Fibroblast of villous mesenchyme (primary cell): Measurements from ENCODE around the gene CCBE1. TPM values are rescaled to one million over a fixed set of nuclear protein-coding genes. Genes with fewer than 3 reads are reported as not detected.
A peak's percentile ranks its signal among the peaks of the same experiment; 100 is the strongest.
"Not testable (repeated sequence)": the region's sequence is repeated elsewhere in the genome, so short reads cannot be mapped to it uniquely, and the experiment has no call there.

Source experiments
- DNase-seq: peaks from one replicate; pipeline ENCODE4 v3.0.0-alpha.2; 2010; ENCODE audit warnings: low read depth
- H3K4me3 ChIP-seq: 2 replicates; pipeline ENCODE4 v1.5.1; 2011; ENCODE audit warnings: low read depth, mild to moderate bottlenecking, low read length
- CTCF ChIP-seq: IDR thresholded peaks from 2 replicates; pipeline ENCODE4 v1.5.1; 2012; ENCODE audit warnings: low read depth, mild to moderate bottlenecking, low read length; ENCODE audit not compliant: insufficient read depth
- total RNA-seq: library from RNA; depleted of rRNA; stranded (reverse); fragments of >200 nt; gene quantifications from 2 replicates; pipeline ENCODE4 v1.2.3, GENCODE V29; 2012

CCBE1 gene
- total RNA-seq, 1 donor: 10.4 TPM

- H3K4me3 ChIP-seq: no peak overlapping the region
- TF ChIP-seq CTCF: no peak
- DNase-seq: peak; percentile 86
These were observed 27.2 kb downstream of the CCBE1 start for GRCh38 chr18:59669872-59670657.

- H3K4me3 ChIP-seq: no peak overlapping the region
- TF ChIP-seq CTCF: no peak
- DNase-seq: no peak
These were observed 29.7 kb downstream of the CCBE1 start for GRCh38 chr18:59667488-59667887.

GRCh38 chr18:59666007-59666402 is 31.2 kb downstream of the CCBE1 start:
- H3K4me3 ChIP-seq, DNase-seq: not testable (repeated sequence)

DNA sequence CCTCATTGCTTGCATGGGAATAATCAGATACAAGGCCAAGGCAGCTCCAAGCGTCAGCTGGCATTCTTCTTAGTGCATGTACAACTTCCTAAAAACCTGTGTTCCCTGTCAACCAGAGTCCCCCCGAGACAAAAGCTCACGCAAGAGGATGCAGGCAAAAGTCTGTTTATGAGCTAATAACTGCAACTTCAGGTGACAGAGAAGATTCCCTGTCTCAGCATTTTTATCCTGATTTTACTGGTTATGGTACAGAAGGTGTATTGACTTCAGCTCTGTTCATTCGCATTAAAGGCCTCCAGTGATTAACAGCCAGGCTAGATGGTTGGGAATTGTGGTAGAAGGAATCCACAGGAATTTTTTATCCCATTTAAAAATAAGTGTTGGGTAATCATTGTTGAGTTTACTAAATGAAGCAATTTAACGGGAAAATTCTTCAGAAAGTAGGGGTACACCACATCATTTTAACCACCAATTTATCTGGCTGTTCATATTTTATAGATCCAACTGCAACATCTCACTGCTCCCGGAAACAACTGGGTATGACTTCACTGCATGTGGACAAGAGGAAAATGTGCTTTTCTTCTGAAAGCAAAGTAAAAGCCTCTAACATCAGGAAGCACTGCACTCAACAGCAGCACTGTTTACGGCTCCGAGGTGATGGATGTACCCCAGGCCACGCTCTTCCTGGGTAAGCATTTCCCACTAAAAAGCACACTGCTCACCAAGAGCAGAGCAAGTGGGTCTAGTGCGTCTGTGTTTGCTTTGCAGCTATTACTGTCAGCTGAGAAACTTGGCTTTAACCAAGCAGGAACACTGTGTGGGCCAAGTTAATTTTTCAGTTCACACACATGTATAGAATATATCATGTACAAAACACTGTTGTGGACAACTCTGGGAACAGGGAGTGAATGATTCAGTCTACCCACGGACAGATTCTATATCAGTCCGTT is 31.9 kb downstream of the CCBE1 start:
- H3K4me3 ChIP-seq: no peak overlapping the region
- TF ChIP-seq CTCF: no peak
- peak; percentile 84 for DNase-seq

DNA sequence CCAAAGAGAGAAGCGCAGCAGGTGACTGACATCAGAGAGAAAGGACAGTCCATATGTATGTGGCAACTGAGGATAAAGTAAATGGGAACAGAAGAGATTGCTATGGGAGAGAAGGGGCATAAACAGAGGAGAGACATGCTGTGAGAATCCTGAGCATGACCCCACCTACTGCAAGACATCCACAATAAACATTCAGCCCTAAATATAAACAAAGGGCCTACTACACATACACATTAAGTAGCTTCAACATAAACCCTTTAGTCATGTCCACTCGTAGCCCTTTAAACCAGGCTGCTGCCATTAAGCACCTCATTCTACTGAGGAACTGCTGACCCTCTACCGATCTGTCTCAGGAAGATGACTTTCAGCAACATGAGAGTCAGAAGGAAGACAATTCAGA is 32.9 kb downstream of the CCBE1 start:
- TF ChIP-seq CTCF: no peak
- H3K4me3 ChIP-seq: no peak overlapping the region
- DNase-seq: peak; percentile 71

GRCh38 chr18:59663096-59663495 is 34.1 kb downstream of the CCBE1 start:
- no peak for DNase-seq
- TF ChIP-seq CTCF: no peak
- no peak overlapping the region for H3K4me3 ChIP-seq
